Endothelial cell (in vitro differentiated cells): ENCODE data around the gene GK2. TPM values are rescaled to one million over a fixed set of nuclear protein-coding genes. Genes with fewer than 3 reads are reported as not detected.

Source experiments
- DNase-seq: peaks from one replicate; pipeline ENCODE4 v3.0.0; 2021; ENCODE audit warnings: low spot score
- H3K27ac Mint-ChIP-seq: one replicate; pipeline ENCODE4 v1.8.0; 2021; ENCODE audit warnings: mixed read lengths, inconsistent platforms; ENCODE audit not compliant: unreplicated experiment
- H3K27me3 Mint-ChIP-seq: one replicate; pipeline ENCODE4 v1.8.0; 2021; ENCODE audit warnings: mild to moderate bottlenecking, moderate library complexity, mixed read lengths, inconsistent platforms; ENCODE audit not compliant: unreplicated experiment
- H3K36me3 Mint-ChIP-seq: one replicate; pipeline ENCODE4 v1.8.0; 2021; ENCODE audit warnings: mild to moderate bottlenecking, low read depth, mixed read lengths, inconsistent platforms; ENCODE audit not compliant: unreplicated experiment
- H3K4me1 Mint-ChIP-seq: one replicate; pipeline ENCODE4 v1.8.0; 2021; ENCODE audit warnings: mild to moderate bottlenecking, mixed read lengths, inconsistent platforms; ENCODE audit not compliant: unreplicated experiment
- H3K4me3 Mint-ChIP-seq: one replicate; pipeline ENCODE4 v1.8.0; 2021; ENCODE audit warnings: mild to moderate bottlenecking, mixed read lengths, inconsistent platforms; ENCODE audit not compliant: unreplicated experiment
- H3K9me3 Mint-ChIP-seq: one replicate; pipeline ENCODE4 v1.8.0; 2021; ENCODE audit warnings: mixed read lengths, inconsistent platforms; ENCODE audit not compliant: unreplicated experiment
- CTCF ChIP-seq: fragments of 200-600 bp; sonication (generic); IDR thresholded peaks from one replicate; pipeline ENCODE4 v1.5.0; 2021; ENCODE audit warnings: antibody characterized with exemption; ENCODE audit not compliant: unreplicated experiment
- total RNA-seq: library from RNA; stranded (reverse); fragmentation: NEBNext Ultra II Directional; extraction: Animal tissue kit (Norgen Biotek cat#: 25700); gene quantifications from one replicate; pipeline ENCODE4 v1.2.1, GENCODE V29; 2021; ENCODE audit not compliant: unreplicated experiment

GK2 gene
- total RNA-seq, 1 donor from 2014 or later = not detected

- H3K36me3 Mint-ChIP-seq = no peaks in the 10 kb centered on the region
- H3K27me3 Mint-ChIP-seq = no peaks in the 10 kb centered on the region
- TF ChIP-seq CTCF = no peak
- no peak overlapping the region for H3K4me3 Mint-ChIP-seq
- no peaks in the 10 kb centered on the region for H3K9me3 Mint-ChIP-seq
- no peak overlapping the region for H3K27ac Mint-ChIP-seq
- no peak for DNase-seq
- peaks cover 10% of the 10 kb centered on the region for H3K4me1 Mint-ChIP-seq
Measured at GRCh38 chr4:79397951-79398350, 10.1 kb downstream of the GK2 start.

- H3K27me3 Mint-ChIP-seq = no peaks in the 10 kb centered on the region
- H3K9me3 Mint-ChIP-seq = no peaks in the 10 kb centered on the region
- no peak overlapping the region for H3K27ac Mint-ChIP-seq
- no peak overlapping the region for H3K4me3 Mint-ChIP-seq
- no peaks in the 10 kb centered on the region for H3K36me3 Mint-ChIP-seq
- no peak for TF ChIP-seq CTCF
- DNase-seq = no peak
- peaks cover 10% of the 10 kb centered on the region for H3K4me1 Mint-ChIP-seq
Measured at GRCh38 chr4:79396794-79397193, 11.2 kb downstream of the GK2 start.

DNA sequence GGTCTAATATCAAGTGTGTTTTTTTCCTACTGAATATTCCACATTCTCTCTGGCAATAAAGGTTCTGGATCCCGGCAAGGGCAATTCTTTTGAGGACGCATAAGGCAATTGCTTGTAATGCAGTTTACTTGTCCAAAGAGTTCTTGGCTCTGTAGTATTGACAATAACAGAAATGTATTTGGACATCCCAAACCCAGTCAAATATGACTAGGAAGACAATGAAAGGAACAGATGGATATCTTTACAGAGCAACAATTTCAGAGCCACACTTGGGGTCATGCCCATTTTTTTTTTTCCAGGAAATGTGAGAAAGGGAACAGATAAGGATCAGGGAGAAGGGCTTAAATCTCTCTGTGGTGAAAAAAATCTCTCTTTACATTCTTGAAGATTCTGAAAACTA lies 12.2 kb downstream of the GK2 start:
- no peak overlapping the region for H3K27ac Mint-ChIP-seq
- H3K4me3 Mint-ChIP-seq = no peak overlapping the region
- no peaks in the 10 kb centered on the region for H3K27me3 Mint-ChIP-seq
- H3K36me3 Mint-ChIP-seq = no peaks in the 10 kb centered on the region
- DNase-seq = no peak
- no peaks in the 10 kb centered on the region for H3K9me3 Mint-ChIP-seq
- TF ChIP-seq CTCF = no peak
- peaks cover 10% of the 10 kb centered on the region for H3K4me1 Mint-ChIP-seq

DNA sequence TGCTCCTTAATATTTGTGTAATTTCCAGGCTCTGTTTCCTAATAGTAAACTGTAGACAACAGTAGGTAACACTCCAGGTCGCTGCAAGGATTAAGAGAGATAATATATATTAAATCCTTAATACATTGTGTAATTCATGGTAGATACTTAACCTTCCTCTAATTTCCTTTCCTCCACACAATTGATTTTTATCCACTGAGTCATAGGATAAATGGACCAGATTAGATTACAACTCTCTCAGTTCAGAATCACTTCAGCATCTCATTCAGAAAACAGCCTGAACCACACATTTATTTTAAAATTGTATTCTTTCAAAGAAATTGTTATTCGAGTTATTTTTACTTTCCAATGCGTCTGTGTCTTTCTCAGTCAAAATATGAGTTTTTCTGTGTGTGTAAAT lies 17.1 kb downstream of the GK2 start:
- no peak overlapping the region for H3K27ac Mint-ChIP-seq
- H3K27me3 Mint-ChIP-seq = no peaks in the 10 kb centered on the region
- H3K4me1 Mint-ChIP-seq = peaks cover 3% of the 10 kb centered on the region
- no peak for DNase-seq
- no peaks in the 10 kb centered on the region for H3K36me3 Mint-ChIP-seq
- H3K4me3 Mint-ChIP-seq = no peak overlapping the region
- no peak for TF ChIP-seq CTCF
- no peaks in the 10 kb centered on the region for H3K9me3 Mint-ChIP-seq

DNA sequence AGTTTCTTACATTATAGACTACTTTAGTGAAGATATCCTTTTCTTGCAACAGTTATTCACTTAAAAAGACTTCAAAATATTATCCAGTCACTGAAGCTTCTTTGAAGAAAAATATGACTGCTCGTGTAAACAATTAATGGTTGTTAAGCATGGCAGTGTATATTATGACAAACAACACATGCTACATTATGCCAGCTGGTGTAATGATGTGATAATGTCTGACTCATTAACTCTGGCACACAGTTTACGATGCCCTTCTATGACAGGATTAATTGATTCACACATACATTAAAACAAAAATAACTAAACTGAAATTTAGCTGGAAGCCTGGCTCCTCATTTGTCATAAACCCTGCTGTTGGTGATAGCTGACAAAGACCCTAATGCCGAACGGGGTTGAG lies 22.4 kb downstream of the GK2 start:
- Mint-ChIP-seq H3K27ac (no peak overlapping the region), H3K36me3 (no peaks in the 10 kb centered on the region), H3K9me3 (no peaks in the 10 kb centered on the region), H3K27me3 (no peaks in the 10 kb centered on the region), H3K4me1 (no peaks in the 10 kb centered on the region), H3K4me3 (no peak overlapping the region)
- DNase-seq = no peak
- TF ChIP-seq CTCF = no peak
